ENCODE data around the gene DNAH12.

DNA sequence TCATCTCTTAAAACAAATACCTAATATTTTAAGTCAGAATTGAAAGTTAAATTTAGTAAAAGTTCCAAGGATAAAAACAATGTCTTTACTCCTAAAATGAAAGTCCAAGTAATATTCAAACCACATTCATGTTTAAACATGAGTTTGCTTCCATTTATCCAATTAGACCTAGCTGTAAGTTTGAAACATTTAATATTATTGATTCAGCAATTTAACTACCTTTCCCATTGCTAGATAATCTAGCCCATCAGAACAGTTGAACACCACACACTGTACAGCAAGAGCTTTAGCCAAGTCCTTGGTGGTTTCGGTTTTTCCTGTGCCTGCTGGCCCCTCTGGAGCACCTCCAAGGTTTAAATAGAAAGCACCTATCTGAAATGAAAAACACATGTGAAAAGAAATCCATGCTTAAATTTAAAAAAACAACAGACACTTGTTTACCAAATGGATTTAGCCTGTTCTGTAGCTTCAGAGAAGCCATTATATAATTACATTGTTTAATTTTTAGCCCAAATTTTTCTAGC is 97.8 kb downstream of the DNAH12 start:
- TF ChIP-seq POLR2A (IDR thresholded peaks at IDR 0.05), result no peak
- TF ChIP-seq, protein P1, sequence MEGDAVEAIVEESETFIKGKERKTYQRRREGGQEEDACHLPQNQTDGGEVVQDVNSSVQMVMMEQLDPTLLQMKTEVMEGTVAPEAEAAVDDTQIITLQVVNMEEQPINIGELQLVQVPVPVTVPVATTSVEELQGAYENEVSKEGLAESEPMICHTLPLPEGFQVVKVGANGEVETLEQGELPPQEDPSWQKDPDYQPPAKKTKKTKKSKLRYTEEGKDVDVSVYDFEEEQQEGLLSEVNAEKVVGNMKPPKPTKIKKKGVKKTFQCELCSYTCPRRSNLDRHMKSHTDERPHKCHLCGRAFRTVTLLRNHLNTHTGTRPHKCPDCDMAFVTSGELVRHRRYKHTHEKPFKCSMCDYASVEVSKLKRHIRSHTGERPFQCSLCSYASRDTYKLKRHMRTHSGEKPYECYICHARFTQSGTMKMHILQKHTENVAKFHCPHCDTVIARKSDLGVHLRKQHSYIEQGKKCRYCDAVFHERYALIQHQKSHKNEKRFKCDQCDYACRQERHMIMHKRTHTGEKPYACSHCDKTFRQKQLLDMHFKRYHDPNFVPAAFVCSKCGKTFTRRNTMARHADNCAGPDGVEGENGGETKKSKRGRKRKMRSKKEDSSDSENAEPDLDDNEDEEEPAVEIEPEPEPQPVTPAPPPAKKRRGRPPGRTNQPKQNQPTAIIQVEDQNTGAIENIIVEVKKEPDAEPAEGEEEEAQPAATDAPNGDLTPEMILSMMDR (IDR thresholded peaks at IDR 0.05), result no peak

Measured in esophagus squamous epithelium (tissue), 4 donors.